Measurements from ENCODE around the gene FOXK1. TPM values are rescaled to one million over a fixed set of nuclear protein-coding genes. Genes with fewer than 3 reads are reported as not detected.
A peak's percentile ranks its signal among the peaks of the same experiment; 100 is the strongest.

The FOXK1 gene
- total RNA-seq, 2 donors from 2014 or later, result 17.3 to 47.5 TPM

DNA sequence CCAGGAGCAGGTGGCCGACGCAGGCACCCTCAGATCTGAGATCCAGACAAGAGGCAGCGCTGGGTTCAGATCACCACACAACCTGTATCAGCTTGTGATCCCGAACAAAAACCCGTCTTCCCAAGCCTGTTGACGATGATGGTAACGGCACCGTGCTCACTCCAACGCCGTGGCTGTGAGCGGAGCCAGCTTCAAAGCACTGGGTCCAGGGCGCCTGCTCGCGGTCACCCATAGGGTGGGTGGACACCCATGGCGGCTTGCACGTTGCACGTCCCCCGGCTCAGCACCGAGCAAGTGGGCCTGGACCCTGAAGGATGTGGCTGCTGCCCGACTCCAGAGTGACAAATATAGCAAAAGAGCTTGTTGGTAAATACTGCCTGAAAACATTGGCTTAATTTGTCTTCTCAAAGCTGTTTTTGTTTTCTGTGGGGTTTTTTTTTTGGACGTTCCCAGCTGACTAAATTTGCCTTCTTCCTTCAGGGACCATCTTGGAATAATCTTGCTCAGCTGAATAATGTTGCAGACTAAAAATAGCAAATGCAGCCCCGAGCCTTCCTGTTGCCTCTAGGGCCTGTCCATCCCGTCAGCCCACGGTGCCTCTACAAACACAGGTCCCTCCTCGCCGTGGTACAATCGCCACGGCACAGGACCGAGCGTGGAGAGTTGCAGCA, 41.0 kb downstream of the FOXK1 start:
- peaks cover 6% of the 10 kb centered on the region for H3K4me1 ChIP-seq (replicated peaks)
- H3K4me3 ChIP-seq, result no peak overlapping the region
- H3K36me3 ChIP-seq, result no peaks in the 10 kb centered on the region
- TF ChIP-seq POLR2A (IDR thresholded peaks at IDR 0.05) (no peak), POLR2AphosphoS5 (IDR thresholded peaks at IDR 0.05) (no peak)
- TF ChIP-seq, protein P1, sequence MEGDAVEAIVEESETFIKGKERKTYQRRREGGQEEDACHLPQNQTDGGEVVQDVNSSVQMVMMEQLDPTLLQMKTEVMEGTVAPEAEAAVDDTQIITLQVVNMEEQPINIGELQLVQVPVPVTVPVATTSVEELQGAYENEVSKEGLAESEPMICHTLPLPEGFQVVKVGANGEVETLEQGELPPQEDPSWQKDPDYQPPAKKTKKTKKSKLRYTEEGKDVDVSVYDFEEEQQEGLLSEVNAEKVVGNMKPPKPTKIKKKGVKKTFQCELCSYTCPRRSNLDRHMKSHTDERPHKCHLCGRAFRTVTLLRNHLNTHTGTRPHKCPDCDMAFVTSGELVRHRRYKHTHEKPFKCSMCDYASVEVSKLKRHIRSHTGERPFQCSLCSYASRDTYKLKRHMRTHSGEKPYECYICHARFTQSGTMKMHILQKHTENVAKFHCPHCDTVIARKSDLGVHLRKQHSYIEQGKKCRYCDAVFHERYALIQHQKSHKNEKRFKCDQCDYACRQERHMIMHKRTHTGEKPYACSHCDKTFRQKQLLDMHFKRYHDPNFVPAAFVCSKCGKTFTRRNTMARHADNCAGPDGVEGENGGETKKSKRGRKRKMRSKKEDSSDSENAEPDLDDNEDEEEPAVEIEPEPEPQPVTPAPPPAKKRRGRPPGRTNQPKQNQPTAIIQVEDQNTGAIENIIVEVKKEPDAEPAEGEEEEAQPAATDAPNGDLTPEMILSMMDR (IDR thresholded peaks at IDR 0.05), result no peak
- no peak for DNase-seq (ENCODE audit: low spot score)
- intact Hi-C loops (cut with DNase I), result no loop called here
- H3K27ac ChIP-seq, result no peak overlapping the region
- no peaks in the 10 kb centered on the region for H3K9me3 ChIP-seq
- H3K27me3 ChIP-seq (replicated peaks; ENCODE audit: insufficient read depth), result no peaks in the 10 kb centered on the region
- WGBS, result 90% methylated on average over 30 of the region's 30 CpGs

DNA sequence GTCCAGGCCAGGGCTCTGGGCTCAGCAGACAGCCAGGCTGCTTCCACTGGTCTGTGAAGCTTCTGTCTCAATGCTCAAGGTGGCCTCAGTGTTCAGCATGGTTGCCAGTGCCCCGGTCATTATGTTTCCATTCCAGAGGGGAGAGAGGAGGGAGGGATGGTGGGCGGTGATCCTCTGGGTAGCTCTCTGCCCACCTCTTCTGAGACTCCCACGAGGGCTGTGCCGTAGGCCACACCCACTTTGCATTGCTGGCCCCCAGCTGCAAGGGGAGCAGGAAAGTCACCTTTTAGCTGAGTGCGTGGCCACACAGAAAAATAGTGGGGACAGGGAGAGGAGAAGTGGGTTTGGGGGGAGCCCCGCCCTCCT, 42.5 kb downstream of the FOXK1 start:
- no peak for TF ChIP-seq POLR2A (IDR thresholded peaks at IDR 0.05)
- TF ChIP-seq POLR2AphosphoS5 (IDR thresholded peaks at IDR 0.05), result no peak
- TF ChIP-seq, protein P1 (IDR thresholded peaks at IDR 0.05), result no peak
- no peak for DNase-seq (ENCODE audit: low spot score)
- intact Hi-C loops (cut with DNase I), result loop anchor here (5.0 kb wide), 1 partner anchor 42 kb away; the partner anchor contains the start of gene FOXK1
- H3K36me3 ChIP-seq, result no peaks in the 10 kb centered on the region
- 29% methylated on average over 6 of the region's 6 CpGs for WGBS
- H3K4me3 ChIP-seq, result peak overlapping the region; percentile 30 to 40
- no peaks in the 10 kb centered on the region for H3K9me3 ChIP-seq
- peak overlapping the region; percentile 85 to 92 for H3K27ac ChIP-seq
- peaks cover 6% of the 10 kb centered on the region for H3K4me1 ChIP-seq (replicated peaks)
- H3K27me3 ChIP-seq (replicated peaks; ENCODE audit: insufficient read depth), result no peaks in the 10 kb centered on the region

DNA sequence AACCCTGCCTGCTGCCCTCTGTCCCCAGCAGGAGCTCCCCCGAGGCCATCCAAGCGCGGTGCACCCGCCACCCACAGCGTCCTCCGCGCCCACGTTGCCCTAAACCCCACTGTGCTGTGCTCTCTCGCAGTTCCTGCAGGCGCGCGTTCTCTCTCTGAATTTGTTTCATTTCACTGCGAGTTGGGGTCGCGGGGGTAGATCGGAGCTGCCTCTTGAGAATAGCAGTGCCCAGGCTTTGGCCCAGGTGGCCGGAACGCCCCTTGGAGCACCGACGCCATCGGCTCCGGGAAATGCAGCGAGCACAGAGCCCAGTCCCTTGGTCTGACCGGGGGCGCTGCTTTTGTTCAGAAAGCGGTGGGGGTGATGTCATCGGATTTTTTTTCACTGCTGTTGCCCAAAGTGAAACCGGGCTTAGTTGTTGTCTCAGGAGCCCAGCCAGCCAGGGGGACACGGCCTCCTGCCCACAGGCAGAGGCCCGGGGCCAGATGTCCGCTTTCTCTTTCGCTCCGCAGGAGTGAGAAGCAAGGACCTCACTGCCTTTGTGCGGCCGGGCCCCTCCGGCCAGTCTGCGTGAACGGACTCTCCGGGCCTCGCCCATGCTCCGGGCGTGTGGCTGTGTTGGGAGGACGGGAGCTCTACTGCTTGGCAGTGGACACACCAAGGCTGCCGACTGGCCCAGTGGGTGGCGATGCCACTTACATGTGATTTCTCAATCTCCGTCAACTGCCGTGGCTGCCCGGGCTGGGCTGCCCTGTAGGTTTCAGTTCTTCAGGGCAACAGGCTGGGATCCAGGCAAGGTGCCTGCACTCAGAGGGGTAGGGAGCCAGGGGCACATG, 43.1 kb downstream of the FOXK1 start:
- Histone ChIP-seq H3K27ac (peak overlapping the region; percentile 85 to 92), H3K4me3 (peak overlapping the region; percentile 30 to 40), H3K9me3 (no peaks in the 10 kb centered on the region), H3K36me3 (no peaks in the 10 kb centered on the region), H3K4me1 (replicated peaks) (peaks cover 6% of the 10 kb centered on the region), H3K27me3 (replicated peaks; ENCODE audit: insufficient read depth) (no peaks in the 10 kb centered on the region)
- 13% methylated on average over 34 of the region's 48 CpGs for WGBS
- peak; percentile 62 for TF ChIP-seq POLR2AphosphoS5 (IDR thresholded peaks at IDR 0.05)
- peak; percentile 46 for TF ChIP-seq POLR2A (IDR thresholded peaks at IDR 0.05)
- TF ChIP-seq, protein P1 (IDR thresholded peaks at IDR 0.05), result peak in 2 of 4 experiments; percentile 16 to 29
- intact Hi-C loops (cut with DNase I), result loop anchor here (5.0 kb wide), 1 partner anchor 43 kb away; the partner anchor contains the start of gene FOXK1
- peak; percentile 84 for DNase-seq (ENCODE audit: low spot score)

DNA sequence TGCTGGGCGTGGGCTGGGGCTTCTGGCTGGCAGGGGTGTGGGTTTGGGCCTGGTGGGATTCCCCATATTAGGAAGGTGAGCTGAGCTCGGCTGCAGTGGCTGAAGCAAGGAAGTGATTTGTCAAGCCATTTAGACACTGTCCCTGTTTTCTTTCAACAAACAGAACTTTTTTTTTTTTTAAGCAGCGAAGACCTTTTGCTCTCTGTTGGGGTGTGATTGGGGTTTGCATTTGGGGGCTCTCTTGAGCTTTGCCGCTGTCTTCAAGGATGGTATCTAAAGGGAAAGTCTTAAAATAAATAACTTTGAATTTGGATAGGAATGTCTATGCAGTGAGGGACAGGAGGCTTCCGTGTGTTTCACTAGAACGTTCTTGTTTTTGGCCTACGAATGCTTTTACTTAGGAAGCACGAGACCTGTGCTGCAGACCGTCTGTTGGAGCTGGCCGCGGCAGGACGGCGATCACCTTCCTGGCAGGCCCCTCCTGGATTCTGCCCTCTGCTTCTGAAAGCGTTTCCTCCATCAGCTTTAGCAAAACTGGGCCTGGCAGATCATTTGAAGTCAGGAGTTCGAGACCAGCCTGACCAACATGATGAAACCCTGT, 43.9 kb downstream of the FOXK1 start:
- TF ChIP-seq, protein P1 (IDR thresholded peaks at IDR 0.05), result no peak
- peak; percentile 5 for TF ChIP-seq POLR2AphosphoS5 (IDR thresholded peaks at IDR 0.05)
- peak overlapping the region; percentile 30 to 40 for H3K4me3 ChIP-seq
- H3K27me3 ChIP-seq (replicated peaks; ENCODE audit: insufficient read depth), result no peaks in the 10 kb centered on the region
- H3K36me3 ChIP-seq, result no peaks in the 10 kb centered on the region
- peak overlapping the region; percentile 85 to 92 for H3K27ac ChIP-seq
- 36% methylated on average over 15 of the region's 15 CpGs for WGBS
- DNase-seq (ENCODE audit: low spot score), result no peak
- peaks cover 6% of the 10 kb centered on the region for H3K4me1 ChIP-seq (replicated peaks)
- H3K9me3 ChIP-seq, result no peaks in the 10 kb centered on the region
- intact Hi-C loops (cut with DNase I), result loop anchor here (5.0 kb wide), 1 partner anchor 44 kb away; the partner anchor contains the start of gene FOXK1

Measured in prostate gland (tissue), 2 donors.